ENCODE results near the gene MAP3K4.

The MAP3K4 gene

GRCh38 chr6:161067749-161068148, 76.2 kb downstream of the MAP3K4 start:
- no peak overlapping the region for H3K9ac ChIP-seq (ENCODE audit: low read length)
- peaks cover 16% of the 10 kb centered on the region for H3K36me3 ChIP-seq (ENCODE audit: control insufficient read depth, insufficient read depth, low read length)

GRCh38 chr6:161068321-161068741, 76.8 kb downstream of the MAP3K4 start:
- Histone ChIP-seq H3K9me3 (ENCODE audit: control insufficient read depth, insufficient read depth, low read depth, low read length) (no peaks in the 10 kb centered on the region), H3K27ac (ENCODE audit: low read depth, low read length) (no peak overlapping the region), H3K27me3 (ENCODE audit: control insufficient read depth, insufficient read depth, low read length) (no peaks in the 10 kb centered on the region), H3K4me1 (ENCODE audit: control insufficient read depth, insufficient read depth, low read length) (no peaks in the 10 kb centered on the region; the same call in 1 of the 2 replicates), H3K36me3 (ENCODE audit: control insufficient read depth, insufficient read depth, low read length) (peaks cover 19% of the 10 kb centered on the region), H3K9ac (ENCODE audit: low read length) (no peak overlapping the region), H3K4me3 (ENCODE audit: low read depth, low read length) (no peak overlapping the region)

More at GRCh38 chr6:161067749-161068148, 76.2 kb downstream of the MAP3K4 start:
- H3K4me3 ChIP-seq (ENCODE audit: low read depth, low read length) = no peak overlapping the region
- H3K9me3 ChIP-seq (ENCODE audit: control insufficient read depth, insufficient read depth, low read depth, low read length) = no peaks in the 10 kb centered on the region
- no peaks in the 10 kb centered on the region; the same call in 1 of the 2 replicates for H3K4me1 ChIP-seq (ENCODE audit: control insufficient read depth, insufficient read depth, low read length)
- H3K27me3 ChIP-seq (ENCODE audit: control insufficient read depth, insufficient read depth, low read length) = no peaks in the 10 kb centered on the region
- H3K27ac ChIP-seq (ENCODE audit: low read depth, low read length) = no peak overlapping the region

GRCh38 chr6:161073930-161074329, 82.4 kb downstream of the MAP3K4 start:
- H3K9me3 ChIP-seq (ENCODE audit: control insufficient read depth, insufficient read depth, low read depth, low read length) = no peaks in the 10 kb centered on the region
- H3K27me3 ChIP-seq (ENCODE audit: control insufficient read depth, insufficient read depth, low read length) = no peaks in the 10 kb centered on the region
- no peak overlapping the region for H3K27ac ChIP-seq (ENCODE audit: low read depth, low read length)
- no peak overlapping the region for H3K9ac ChIP-seq (ENCODE audit: low read length)
- H3K36me3 ChIP-seq (ENCODE audit: control insufficient read depth, insufficient read depth, low read length) = peaks cover 47% of the 10 kb centered on the region
- no peak overlapping the region for H3K4me3 ChIP-seq (ENCODE audit: low read depth, low read length)
- H3K4me1 ChIP-seq (ENCODE audit: control insufficient read depth, insufficient read depth, low read length) = no peaks in the 10 kb centered on the region

DNA sequence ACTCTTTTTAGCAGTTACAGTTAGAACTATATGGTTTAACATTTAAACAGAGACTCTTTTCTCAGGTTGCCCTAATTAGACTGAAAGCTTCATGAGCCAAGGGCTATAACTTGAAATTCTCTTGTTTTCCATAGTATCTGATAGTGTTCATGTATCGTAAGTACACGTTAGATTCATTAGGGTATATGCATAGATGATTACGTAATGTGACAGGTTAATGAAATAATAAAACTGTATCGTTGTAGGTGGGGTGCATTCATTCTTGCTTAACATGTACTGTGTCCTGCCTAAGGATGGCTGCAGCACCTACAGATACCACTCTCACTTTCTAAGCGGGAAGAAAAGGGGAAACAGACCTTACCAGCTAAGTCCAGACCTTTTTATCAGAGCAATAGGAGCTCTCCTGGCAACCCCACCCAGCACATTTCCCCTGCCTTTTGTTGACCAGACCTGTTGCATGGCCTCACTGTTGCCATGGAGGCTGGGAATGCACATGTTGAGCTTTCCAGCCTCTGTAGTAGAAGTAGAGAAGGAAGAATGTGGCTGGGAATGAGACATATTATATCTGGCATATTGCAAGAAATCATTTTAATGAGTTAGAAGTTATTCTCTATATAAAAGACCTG, 83.0 kb downstream of the MAP3K4 start:
- H3K4me3 ChIP-seq (ENCODE audit: low read depth, low read length) = no peak overlapping the region
- H3K4me1 ChIP-seq (ENCODE audit: control insufficient read depth, insufficient read depth, low read length) = no peaks in the 10 kb centered on the region
- H3K27ac ChIP-seq (ENCODE audit: low read depth, low read length) = no peak overlapping the region
- H3K27me3 ChIP-seq (ENCODE audit: control insufficient read depth, insufficient read depth, low read length) = no peaks in the 10 kb centered on the region
- peaks cover 49% of the 10 kb centered on the region for H3K36me3 ChIP-seq (ENCODE audit: control insufficient read depth, insufficient read depth, low read length)
- H3K9ac ChIP-seq (ENCODE audit: low read length) = no peak overlapping the region
- no peaks in the 10 kb centered on the region for H3K9me3 ChIP-seq (ENCODE audit: control insufficient read depth, insufficient read depth, low read depth, low read length)

GRCh38 chr6:161076181-161076677, 84.7 kb downstream of the MAP3K4 start:
- Histone ChIP-seq H3K9me3 (ENCODE audit: control insufficient read depth, insufficient read depth, low read depth, low read length) (no peaks in the 10 kb centered on the region), H3K4me3 (ENCODE audit: low read depth, low read length) (no peak overlapping the region), H3K9ac (ENCODE audit: low read length) (no peak overlapping the region), H3K36me3 (ENCODE audit: control insufficient read depth, insufficient read depth, low read length) (peaks cover 61% of the 10 kb centered on the region), H3K4me1 (ENCODE audit: control insufficient read depth, insufficient read depth, low read length) (no peaks in the 10 kb centered on the region), H3K27ac (ENCODE audit: low read depth, low read length) (no peak overlapping the region), H3K27me3 (ENCODE audit: control insufficient read depth, insufficient read depth, low read length) (no peaks in the 10 kb centered on the region)

- Histone ChIP-seq H3K9ac (ENCODE audit: low read length) (no peak overlapping the region), H3K36me3 (ENCODE audit: control insufficient read depth, insufficient read depth, low read length) (peaks cover 81% of the 10 kb centered on the region)
Observed at GRCh38 chr6:161079566-161080262, 88.1 kb downstream of the MAP3K4 start.

GRCh38 chr6:161080263-161080970, 88.8 kb downstream of the MAP3K4 start:
- no peaks in the 10 kb centered on the region for H3K27me3 ChIP-seq (ENCODE audit: control insufficient read depth, insufficient read depth, low read length)
- H3K4me3 ChIP-seq (ENCODE audit: low read depth, low read length) = no peak overlapping the region
- peaks cover 87% of the 10 kb centered on the region for H3K36me3 ChIP-seq (ENCODE audit: control insufficient read depth, insufficient read depth, low read length)
- no peaks in the 10 kb centered on the region for H3K9me3 ChIP-seq (ENCODE audit: control insufficient read depth, insufficient read depth, low read depth, low read length)
- no peak overlapping the region for H3K27ac ChIP-seq (ENCODE audit: low read depth, low read length)
- no peak overlapping the region for H3K9ac ChIP-seq (ENCODE audit: low read length)
- no peaks in the 10 kb centered on the region for H3K4me1 ChIP-seq (ENCODE audit: control insufficient read depth, insufficient read depth, low read length)

More at GRCh38 chr6:161079566-161080262, 88.1 kb downstream of the MAP3K4 start:
- H3K4me1 ChIP-seq (ENCODE audit: control insufficient read depth, insufficient read depth, low read length) = no peaks in the 10 kb centered on the region
- H3K4me3 ChIP-seq (ENCODE audit: low read depth, low read length) = no peak overlapping the region
- H3K9me3 ChIP-seq (ENCODE audit: control insufficient read depth, insufficient read depth, low read depth, low read length) = no peaks in the 10 kb centered on the region
- no peaks in the 10 kb centered on the region for H3K27me3 ChIP-seq (ENCODE audit: control insufficient read depth, insufficient read depth, low read length)
- H3K27ac ChIP-seq (ENCODE audit: low read depth, low read length) = no peak overlapping the region

- no peak overlapping the region for H3K9ac ChIP-seq (ENCODE audit: low read length)
- peaks cover 90% of the 10 kb centered on the region for H3K36me3 ChIP-seq (ENCODE audit: control insufficient read depth, insufficient read depth, low read length)
- H3K4me1 ChIP-seq (ENCODE audit: control insufficient read depth, insufficient read depth, low read length) = no peaks in the 10 kb centered on the region
- no peak overlapping the region for H3K4me3 ChIP-seq (ENCODE audit: low read depth, low read length)
- H3K27ac ChIP-seq (ENCODE audit: low read depth, low read length) = no peak overlapping the region
- no peaks in the 10 kb centered on the region for H3K9me3 ChIP-seq (ENCODE audit: control insufficient read depth, insufficient read depth, low read depth, low read length)
- H3K27me3 ChIP-seq (ENCODE audit: control insufficient read depth, insufficient read depth, low read length) = no peaks in the 10 kb centered on the region
Observed at GRCh38 chr6:161082215-161082614, 90.6 kb downstream of the MAP3K4 start.

DNA sequence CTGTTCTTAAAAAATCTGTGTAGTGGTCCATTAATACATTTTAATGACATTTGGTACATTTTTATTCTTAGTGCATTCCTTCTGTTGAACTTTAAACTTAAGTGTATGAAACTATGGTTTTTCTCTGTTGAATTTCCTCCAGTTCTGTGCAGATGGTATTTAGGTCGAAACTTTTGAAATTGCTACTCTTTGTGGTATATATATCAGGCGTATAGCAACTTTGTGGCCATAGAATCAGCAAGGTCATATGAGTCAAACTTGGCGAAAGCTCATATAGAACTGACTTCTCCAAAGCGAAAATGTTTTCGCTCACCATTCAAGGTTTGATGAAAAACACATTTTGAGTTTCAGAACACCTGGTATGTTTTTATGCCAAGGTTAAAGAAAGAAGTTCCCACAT, 93.7 kb downstream of the MAP3K4 start:
- no peak overlapping the region for H3K9ac ChIP-seq (ENCODE audit: low read length)
- H3K4me1 ChIP-seq (ENCODE audit: control insufficient read depth, insufficient read depth, low read length) = no peaks in the 10 kb centered on the region
- H3K4me3 ChIP-seq (ENCODE audit: low read depth, low read length) = no peak overlapping the region
- peaks cover 100% of the 10 kb centered on the region for H3K36me3 ChIP-seq (ENCODE audit: control insufficient read depth, insufficient read depth, low read length)
- H3K9me3 ChIP-seq (ENCODE audit: control insufficient read depth, insufficient read depth, low read depth, low read length) = no peaks in the 10 kb centered on the region
- H3K27ac ChIP-seq (ENCODE audit: low read depth, low read length) = no peak overlapping the region
- H3K27me3 ChIP-seq (ENCODE audit: control insufficient read depth, insufficient read depth, low read length) = no peaks in the 10 kb centered on the region

DNA sequence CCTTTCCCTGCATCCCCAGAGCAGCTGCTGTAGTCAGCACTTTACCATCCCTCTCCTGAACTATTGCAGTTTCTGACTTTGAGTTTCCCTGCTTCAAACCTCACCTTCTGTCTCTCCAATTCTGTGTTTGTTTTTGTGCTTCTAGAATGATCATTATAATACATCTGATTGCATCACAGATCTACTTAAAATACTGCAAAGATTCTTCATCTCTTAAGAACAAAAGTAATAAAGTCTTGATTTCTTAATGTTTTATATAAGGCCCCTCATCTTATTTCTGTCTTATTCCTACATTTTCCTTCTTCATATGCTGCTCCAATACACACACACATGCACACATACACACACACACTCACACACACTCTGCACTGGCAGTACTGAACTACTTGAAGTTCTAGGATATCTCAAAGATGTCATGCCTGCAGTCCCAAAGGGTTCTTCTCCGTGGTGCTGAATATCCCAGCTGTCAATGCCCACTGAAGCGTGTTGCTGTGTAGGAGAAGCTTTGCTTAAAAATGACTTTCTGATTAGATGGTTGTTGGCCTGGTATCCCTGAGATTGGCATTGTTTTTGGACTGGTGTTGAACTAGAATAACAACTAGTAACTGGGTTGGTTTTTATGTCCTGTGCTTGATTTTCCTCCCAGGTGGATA, 97.2 kb downstream of the MAP3K4 start:
- no peak overlapping the region for H3K9ac ChIP-seq (ENCODE audit: low read length)
- H3K27me3 ChIP-seq (ENCODE audit: control insufficient read depth, insufficient read depth, low read length) = no peaks in the 10 kb centered on the region
- H3K36me3 ChIP-seq (ENCODE audit: control insufficient read depth, insufficient read depth, low read length) = peaks cover 97% of the 10 kb centered on the region
- H3K27ac ChIP-seq (ENCODE audit: low read depth, low read length) = no peak overlapping the region
- H3K4me3 ChIP-seq (ENCODE audit: low read depth, low read length) = no peak overlapping the region
- no peaks in the 10 kb centered on the region for H3K4me1 ChIP-seq (ENCODE audit: control insufficient read depth, insufficient read depth, low read length)
- H3K9me3 ChIP-seq (ENCODE audit: control insufficient read depth, insufficient read depth, low read depth, low read length) = no peaks in the 10 kb centered on the region
